SJSA1 (cell line): ENCODE measurements around the gene ACKR3. TPM values are rescaled to one million over a fixed set of nuclear protein-coding genes. Genes with fewer than 3 reads are reported as not detected.

ENCODE experiments used
- DNase-seq, 2 experiments: peaks; one replicate each; pipeline ENCODE4 v3.0.0-alpha.2; 2015 to 2020; ENCODE audit warnings: low spot score in 2 of 2, low read depth in 1 of 2
- H3K27ac ChIP-seq: fragments of 250-450 bp; sonication (Bioruptor Pico); 2 replicates; pipeline ENCODE4 v1.5.1; 2020; ENCODE audit warnings: mild to moderate bottlenecking, moderate library complexity
- H3K27me3 ChIP-seq: fragments of 250-450 bp; sonication (Bioruptor Pico); replicated peaks from 2 replicates; pipeline ENCODE4 v1.5.1; 2020; ENCODE audit warnings: mild to moderate bottlenecking, moderate library complexity
- H3K36me3 ChIP-seq: fragments of 250-450 bp; sonication (Bioruptor Pico); 2 replicates; pipeline ENCODE4 v1.5.1; 2020; ENCODE audit warnings: mild to moderate bottlenecking
- H3K4me1 ChIP-seq: fragments of 250-450 bp; sonication (Bioruptor Pico); replicated peaks from 2 replicates; pipeline ENCODE4 v1.6.1; 2021; ENCODE audit warnings: mild to moderate bottlenecking
- H3K4me3 ChIP-seq: fragments of 250-450 bp; sonication (Bioruptor Pico); 2 replicates; pipeline ENCODE4 v1.5.1; 2020; ENCODE audit warnings: mild to moderate bottlenecking
- H3K9me3 ChIP-seq: fragments of 250-450 bp; sonication (Bioruptor Pico); replicated peaks from 2 replicates; pipeline ENCODE4 v1.5.1; 2020; ENCODE audit warnings: mild to moderate bottlenecking
- total RNA-seq: library from RNA; depleted of rRNA; stranded (reverse); fragments of >200 nt; shearing (Covaris generic); gene quantifications from 2 replicates; pipeline ENCODE4 v1.2.3, GENCODE V29; 2014

The ACKR3 gene
- total RNA-seq, 1 experiment from 2014 or later = 8.5 TPM

GRCh38 chr2:236608188-236608525, 38.5 kb downstream of the ACKR3 start:
- H3K27me3 ChIP-seq = no peaks in the 10 kb centered on the region
- H3K27ac ChIP-seq = no peak overlapping the region
- H3K4me3 ChIP-seq = no peak overlapping the region
- peaks cover 20% of the 10 kb centered on the region for H3K4me1 ChIP-seq
- no peaks in the 10 kb centered on the region for H3K36me3 ChIP-seq
- peak in 1 of 2 experiments; percentile 55 for DNase-seq
- no peaks in the 10 kb centered on the region for H3K9me3 ChIP-seq

DNA sequence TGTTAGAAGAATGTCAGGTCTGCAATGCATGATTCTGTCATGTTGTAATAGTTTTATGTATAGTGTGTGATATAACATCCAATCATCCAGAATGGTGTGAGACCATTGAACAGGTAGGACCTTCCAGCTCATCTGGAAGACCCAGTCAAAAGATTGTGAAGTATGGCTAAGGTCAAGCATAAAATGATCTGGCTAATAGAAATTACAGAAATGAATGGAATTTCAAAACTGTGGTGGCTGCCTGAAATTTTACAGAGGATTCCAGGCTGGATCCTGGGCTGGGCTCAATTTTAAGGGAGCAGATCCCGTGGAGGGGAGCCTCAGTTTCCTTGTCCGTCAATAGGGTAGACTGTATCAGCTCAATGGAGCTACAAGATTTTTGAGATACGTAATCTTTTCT, 39.1 kb downstream of the ACKR3 start:
- peak in 1 of 2 experiments; percentile 14 for DNase-seq

DNA sequence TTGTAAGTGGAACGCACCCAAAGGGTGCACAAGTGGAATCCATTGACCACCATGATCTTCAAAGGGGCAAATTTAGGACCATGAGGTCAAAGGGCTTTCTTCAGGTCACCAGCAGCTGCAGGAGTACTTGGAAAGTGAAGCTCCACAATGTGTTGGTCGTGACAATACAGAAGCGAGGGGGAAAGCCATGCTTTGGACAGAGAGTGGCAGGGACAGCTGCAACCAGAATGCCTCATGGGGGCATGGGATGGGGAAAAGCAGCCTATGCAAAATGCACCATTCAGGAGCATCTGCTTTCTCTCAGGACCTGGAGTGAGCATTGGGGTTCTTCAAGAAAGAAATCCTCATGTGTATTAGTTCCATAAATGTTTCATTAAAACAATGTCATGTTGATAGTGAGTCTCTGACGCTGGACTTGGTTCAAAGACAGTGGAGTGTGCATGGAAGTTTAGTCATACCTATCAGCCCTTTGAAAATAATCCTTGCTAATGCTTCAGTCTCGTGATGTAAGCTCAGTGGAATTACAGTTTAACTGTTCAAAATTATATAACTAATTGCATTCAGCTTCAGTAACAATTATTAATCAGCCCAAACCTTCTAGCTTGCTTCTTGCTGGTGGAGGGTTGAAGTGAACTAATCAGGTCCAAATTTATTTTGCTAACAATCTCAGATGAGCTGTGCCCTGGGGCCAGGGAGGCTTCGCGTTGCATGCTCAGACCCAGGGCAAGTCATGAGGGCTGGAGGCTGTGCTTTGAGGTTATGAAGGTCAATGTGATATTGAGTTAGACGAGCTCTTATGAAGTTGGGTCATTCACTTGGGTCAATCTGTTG, 41.6 kb downstream of the ACKR3 start:
- no peak for DNase-seq
- Histone ChIP-seq H3K27ac (no peak overlapping the region), H3K4me1 (peaks cover 20% of the 10 kb centered on the region), H3K4me3 (no peak overlapping the region), H3K9me3 (no peaks in the 10 kb centered on the region), H3K36me3 (no peaks in the 10 kb centered on the region), H3K27me3 (no peaks in the 10 kb centered on the region)

More for the DNA sequence above, 39.1 kb downstream of the ACKR3 start:
- Histone ChIP-seq H3K27me3 (no peaks in the 10 kb centered on the region), H3K4me3 (no peak overlapping the region), H3K4me1 (peaks cover 20% of the 10 kb centered on the region), H3K27ac (no peak overlapping the region), H3K9me3 (no peaks in the 10 kb centered on the region), H3K36me3 (no peaks in the 10 kb centered on the region)

DNA sequence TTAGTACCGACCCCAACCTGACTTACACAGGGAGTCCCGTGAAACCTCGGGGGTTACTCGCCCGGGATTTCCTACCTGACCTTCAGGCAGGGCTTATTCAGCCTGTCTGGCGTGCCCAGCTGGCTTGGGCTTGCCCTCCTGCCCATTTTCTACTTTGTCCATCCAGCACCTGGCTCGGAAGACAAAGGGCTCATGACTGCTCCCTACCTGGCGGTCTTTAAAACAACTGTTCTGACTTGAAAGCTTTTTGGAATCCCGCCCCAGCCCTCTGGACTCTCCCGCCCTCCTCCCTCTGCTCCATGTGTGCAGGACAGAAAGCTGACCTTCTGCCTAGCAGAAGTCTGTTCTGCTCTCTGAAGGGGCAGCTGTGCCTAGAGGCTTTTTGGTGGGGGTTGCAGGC, 43.1 kb downstream of the ACKR3 start:
- Histone ChIP-seq H3K27me3 (no peaks in the 10 kb centered on the region), H3K27ac (no peak overlapping the region), H3K4me1 (peaks cover 12% of the 10 kb centered on the region), H3K4me3 (no peak overlapping the region), H3K9me3 (no peaks in the 10 kb centered on the region), H3K36me3 (no peaks in the 10 kb centered on the region)
- DNase-seq = no peak

- Histone ChIP-seq H3K27me3 (no peaks in the 10 kb centered on the region), H3K4me3 (no peak overlapping the region), H3K27ac (no peak overlapping the region), H3K9me3 (no peaks in the 10 kb centered on the region), H3K4me1 (peaks cover 5% of the 10 kb centered on the region), H3K36me3 (no peaks in the 10 kb centered on the region)
- no peak for DNase-seq
Measured at GRCh38 chr2:236613612-236614011, 44.0 kb downstream of the ACKR3 start.

GRCh38 chr2:236614551-236614950, 44.9 kb downstream of the ACKR3 start:
- no peak overlapping the region for H3K4me3 ChIP-seq
- H3K36me3 ChIP-seq = no peaks in the 10 kb centered on the region
- no peaks in the 10 kb centered on the region for H3K4me1 ChIP-seq
- no peak overlapping the region for H3K27ac ChIP-seq
- no peaks in the 10 kb centered on the region for H3K27me3 ChIP-seq
- DNase-seq = no peak
- H3K9me3 ChIP-seq = no peaks in the 10 kb centered on the region

GRCh38 chr2:236616031-236616430, 46.4 kb downstream of the ACKR3 start:
- Histone ChIP-seq H3K4me1 (no peaks in the 10 kb centered on the region), H3K27ac (no peak overlapping the region), H3K9me3 (no peaks in the 10 kb centered on the region), H3K36me3 (no peaks in the 10 kb centered on the region), H3K4me3 (no peak overlapping the region), H3K27me3 (no peaks in the 10 kb centered on the region)
- DNase-seq = no peak

- H3K9me3 ChIP-seq = no peaks in the 10 kb centered on the region
- H3K4me1 ChIP-seq = no peaks in the 10 kb centered on the region; the same call in 1 of the 2 replicates
- H3K36me3 ChIP-seq = no peaks in the 10 kb centered on the region
- no peak for DNase-seq
- no peak overlapping the region for H3K4me3 ChIP-seq
- H3K27ac ChIP-seq = no peak overlapping the region
- no peaks in the 10 kb centered on the region for H3K27me3 ChIP-seq
Measured at GRCh38 chr2:236616624-236617023, 47.0 kb downstream of the ACKR3 start.

DNA sequence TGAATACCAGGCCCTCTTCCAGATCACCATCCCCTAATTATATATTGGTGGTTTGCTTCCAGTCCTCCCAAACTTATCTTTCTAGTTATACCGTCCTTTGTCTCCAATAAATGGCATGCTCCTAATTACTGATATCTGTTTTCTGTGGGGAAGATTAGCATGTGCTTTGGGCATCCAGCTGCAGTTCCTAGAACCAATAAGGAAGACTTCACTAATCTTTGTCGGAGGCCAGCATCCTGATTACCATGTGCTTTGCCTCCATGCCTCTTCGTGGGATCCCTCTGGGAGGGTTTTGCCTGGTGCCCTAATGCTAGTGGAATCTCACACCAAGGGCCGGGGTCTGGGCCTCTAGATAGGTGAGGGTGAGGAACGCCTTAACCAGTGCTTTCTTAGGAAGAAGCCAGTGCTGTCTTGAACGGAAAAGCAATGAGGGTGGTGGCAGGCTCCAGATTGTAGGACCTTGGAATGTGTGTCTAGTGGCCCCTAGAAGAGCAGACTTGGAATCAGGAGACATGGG, 47.7 kb downstream of the ACKR3 start:
- no peaks in the 10 kb centered on the region for H3K27me3 ChIP-seq
- DNase-seq = no peak
- peaks cover 3% of the 10 kb centered on the region; the same call in 1 of the 2 replicates for H3K4me1 ChIP-seq
- H3K27ac ChIP-seq = no peak overlapping the region
- H3K36me3 ChIP-seq = no peaks in the 10 kb centered on the region
- no peaks in the 10 kb centered on the region for H3K9me3 ChIP-seq
- H3K4me3 ChIP-seq = no peak overlapping the region

- Histone ChIP-seq H3K27ac (no peak overlapping the region), H3K27me3 (no peaks in the 10 kb centered on the region), H3K4me3 (no peak overlapping the region), H3K9me3 (no peaks in the 10 kb centered on the region), H3K36me3 (no peaks in the 10 kb centered on the region), H3K4me1 (peaks cover 7% of the 10 kb centered on the region; the same call in 1 of the 2 replicates)
- DNase-seq = no peak
Measured at GRCh38 chr2:236617796-236618195, 48.2 kb downstream of the ACKR3 start.

- Histone ChIP-seq H3K4me3 (no peak overlapping the region), H3K36me3 (no peaks in the 10 kb centered on the region), H3K27ac (no peak overlapping the region), H3K4me1 (peaks cover 7% of the 10 kb centered on the region; the same call in 1 of the 2 replicates), H3K9me3 (no peaks in the 10 kb centered on the region), H3K27me3 (no peaks in the 10 kb centered on the region)
- DNase-seq = no peak
Measured at GRCh38 chr2:236618370-236618769, 48.7 kb downstream of the ACKR3 start.

GRCh38 chr2:236619910-236620612, 50.4 kb downstream of the ACKR3 start:
- DNase-seq = no peak
- Histone ChIP-seq H3K27me3 (no peaks in the 10 kb centered on the region), H3K9me3 (no peaks in the 10 kb centered on the region), H3K4me1 (peaks cover 7% of the 10 kb centered on the region; the same call in 1 of the 2 replicates), H3K27ac (no peak overlapping the region), H3K4me3 (no peak overlapping the region), H3K36me3 (no peaks in the 10 kb centered on the region)

GRCh38 chr2:236621786-236622185, 52.2 kb downstream of the ACKR3 start:
- Histone ChIP-seq H3K27me3 (no peaks in the 10 kb centered on the region), H3K27ac (no peak overlapping the region), H3K36me3 (no peaks in the 10 kb centered on the region), H3K4me3 (no peak overlapping the region), H3K4me1 (peaks cover 7% of the 10 kb centered on the region; the same call in 1 of the 2 replicates), H3K9me3 (no peaks in the 10 kb centered on the region)
- DNase-seq = no peak

DNA sequence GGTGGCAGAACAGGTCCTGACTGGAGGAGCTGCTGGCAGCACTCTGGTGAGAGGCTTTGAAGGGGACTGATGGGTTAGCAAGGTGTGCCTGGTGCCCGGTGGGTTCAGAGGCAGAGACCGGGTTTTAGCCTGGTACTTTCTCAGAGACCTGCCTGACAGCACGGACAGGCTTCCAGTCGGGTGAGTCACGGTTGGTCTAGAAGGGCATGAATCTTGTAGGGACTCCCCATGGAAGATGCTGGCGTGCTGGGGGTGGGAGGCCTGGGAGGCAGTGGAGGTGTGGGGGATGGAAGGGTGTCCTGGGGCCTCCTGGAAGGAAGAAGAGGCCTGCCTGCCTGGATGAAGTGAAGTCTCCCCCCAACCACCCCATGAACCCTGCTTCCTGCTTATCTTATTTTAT, 52.6 kb downstream of the ACKR3 start:
- Histone ChIP-seq H3K36me3 (no peaks in the 10 kb centered on the region), H3K9me3 (no peaks in the 10 kb centered on the region), H3K27me3 (no peaks in the 10 kb centered on the region), H3K4me3 (no peak overlapping the region), H3K4me1 (peaks cover 7% of the 10 kb centered on the region; the same call in 1 of the 2 replicates), H3K27ac (no peak overlapping the region)
- DNase-seq = no peak
